OCI-LY7 (cell line): ENCODE measurements around the gene CCDC127. TPM values are rescaled to one million over a fixed set of nuclear protein-coding genes. Genes with fewer than 3 reads are reported as not detected.

ENCODE experiments used
- BruUV-seq: library from RNA; stranded (reverse); fragments of 400-500 nt; replicated peaks from 2 replicates; lab custom pipeline; 2021; lab: Mats Ljungman, UMichigan
- CTCF ChIA-PET: fragments of 300-600 bp; sonication (Branson Sonifier 250); formaldehyde crosslinking; loops from one replicate; lab custom pipeline; 2022; ENCODE audit warnings: antibody characterized with exemption; ENCODE audit not compliant: unreplicated experiment; lab: Charles Lee
- POLR2A ChIA-PET: fragments of 300-600 bp; sonication (Branson Sonifier 250); formaldehyde crosslinking; loops from one replicate; lab custom pipeline; 2022; ENCODE audit warnings: antibody characterized with exemption; lab: Charles Lee
- DNase-seq: peaks from one replicate; pipeline ENCODE4 v3.0.0-alpha.2; 2015; ENCODE audit warnings: low spot score
- H2AFZ ChIP-seq: fragments of 200-600 bp; sonication (generic), shearing (Covaris generic); 2 replicates; pipeline ENCODE4 v1.6.1; 2014; ENCODE audit warnings: mild to moderate bottlenecking, antibody characterized with exemption, low read length, moderate library complexity
- H3K27ac ChIP-seq: fragments of 200-600 bp; sonication (generic); 2 replicates; pipeline ENCODE4 v1.5.1; 2014; ENCODE audit warnings: mixed run types, low read depth, mild to moderate bottlenecking, moderate library complexity, low read length, inconsistent platforms; ENCODE audit not compliant: poor library complexity, severe bottlenecking
- H3K36me3 ChIP-seq: fragments of 200-600 bp; sonication (generic); 2 replicates; pipeline ENCODE4 v1.6.1; 2014; ENCODE audit warnings: mild to moderate bottlenecking, antibody characterized with exemption, low read length, moderate library complexity, mixed read lengths; ENCODE audit not compliant: insufficient read depth
- H3K4me1 ChIP-seq: fragments of 200-600 bp; sonication (generic); 2 replicates; pipeline ENCODE4 v1.5.1; 2014; ENCODE audit warnings: mild to moderate bottlenecking, low read length; ENCODE audit not compliant: insufficient read depth, poor library complexity, severe bottlenecking
- H3K4me2 ChIP-seq: fragments of 200-600 bp; sonication (generic); 2 replicates; pipeline ENCODE4 v1.6.1; 2014; ENCODE audit warnings: mild to moderate bottlenecking, low read length
- H3K4me3 ChIP-seq: fragments of 200-600 bp; sonication (generic); 2 replicates; pipeline ENCODE4 v1.5.1; 2014; ENCODE audit warnings: mild to moderate bottlenecking, low read depth, low read length; ENCODE audit not compliant: poor library complexity, severe bottlenecking
- H3K79me2 ChIP-seq: fragments of 200-600 bp; sonication (generic); 2 replicates; pipeline ENCODE4 v1.6.1; 2016; ENCODE audit warnings: low read depth, mild to moderate bottlenecking, low read length, moderate library complexity, mixed read lengths; ENCODE audit not compliant: insufficient read depth
- H3K9me2 ChIP-seq: fragments of 200-600 bp; sonication (generic); 2 replicates; pipeline ENCODE4 v1.6.1; 2016; ENCODE audit warnings: mild to moderate bottlenecking, low read length, mixed read lengths; ENCODE audit not compliant: insufficient read depth
- H3K9me3 ChIP-seq: fragments of 200-600 bp; sonication (generic); 2 replicates; pipeline ENCODE4 v1.6.1; 2014; ENCODE audit warnings: mild to moderate bottlenecking, mixed run types, low read length, mixed read lengths
- H4K20me1 ChIP-seq: fragments of 200-600 bp; sonication (generic); 2 replicates; pipeline ENCODE4 v1.6.1; 2014; ENCODE audit warnings: mild to moderate bottlenecking, antibody characterized with exemption, low read length, moderate library complexity, mixed read lengths; ENCODE audit not compliant: insufficient read depth
- CTCF ChIP-seq: fragments of 200-600 bp; sonication (generic); conservative IDR thresholded peaks from 2 replicates; pipeline ENCODE4 v1.5.1; 2014; ENCODE audit warnings: mild to moderate bottlenecking, antibody characterized with exemption, low read length, moderate library complexity, mixed read lengths
- EZH2phosphoT487 ChIP-seq: fragments of 200-600 bp; sonication (generic); IDR thresholded peaks from 2 replicates; pipeline ENCODE4 v1.6.1; 2018; ENCODE audit warnings: low read depth, borderline replicate concordance, mild to moderate bottlenecking, mixed run types, antibody characterized with exemption, low read length, moderate library complexity, mixed read lengths
- intact Hi-C: fragments of 100-400 bp; cut with micrococcal nuclease; formaldehyde crosslinking; loops from one replicate; pipeline ENCODE4 v1.10.0; 2022; ENCODE audit not compliant: unreplicated experiment
- total RNA-seq, 2 experiments: library from RNA; depleted of rRNA in 1 of 2; stranded (reverse); fragments of >200 nt in 1 of 2; shearing (Covaris generic) in 1 of 2; gene quantifications; 2 replicates each; pipeline ENCODE4 v1.2.3, GENCODE V29; 2014 to 2022

CCDC127 gene
- total RNA-seq, 2 experiments from 2014 or later = 10.8 to 12.4 TPM

- Histone ChIP-seq H4K20me1 (no peaks in the 10 kb centered on the region), H2AFZ (no peak overlapping the region), H3K4me3 (no peak overlapping the region), H3K36me3 (no peaks in the 10 kb centered on the region), H3K4me2 (no peak overlapping the region), H3K79me2 (no peaks in the 10 kb centered on the region), H3K4me1 (no peaks in the 10 kb centered on the region), H3K27ac (no peak overlapping the region), H3K9me3 (no peaks in the 10 kb centered on the region), H3K9me2 (no peaks in the 10 kb centered on the region)
- TF ChIP-seq EZH2phosphoT487 (no peak), CTCF (no peak)
- ChIA-PET CTCF (no interaction called here), POLR2A (no interaction called here)
- DNase-seq = no peak
- intact Hi-C loops = no loop called here
- BruUV-seq = no TSS peak
These were observed 59.0 kb downstream of the CCDC127 start for GRCh38 chr5:158807-159447.

GRCh38 chr5:157801-158200 lies 60.2 kb downstream of the CCDC127 start:
- no peaks in the 10 kb centered on the region for H3K9me3 ChIP-seq
- no peaks in the 10 kb centered on the region for H3K36me3 ChIP-seq
- H3K4me1 ChIP-seq = no peaks in the 10 kb centered on the region
- no peak overlapping the region for H3K27ac ChIP-seq
- H3K4me2 ChIP-seq = no peak overlapping the region
- no peak for DNase-seq
- BruUV-seq = no TSS peak
- no peak for TF ChIP-seq EZH2phosphoT487
- TF ChIP-seq CTCF = no peak
- no peak overlapping the region for H3K4me3 ChIP-seq
- H3K79me2 ChIP-seq = no peaks in the 10 kb centered on the region
- no peaks in the 10 kb centered on the region for H3K9me2 ChIP-seq
- ChIA-PET CTCF (no interaction called here), POLR2A (interaction anchor here (0.6 kb wide), 1 partner anchor 23 kb away, joined by 4 read pairs; no protein-coding TSS in a partner anchor)
- H4K20me1 ChIP-seq = no peaks in the 10 kb centered on the region
- intact Hi-C loops = no loop called here
- no peak overlapping the region for H2AFZ ChIP-seq

- H3K4me2 ChIP-seq = no peak overlapping the region
- H3K4me1 ChIP-seq = no peaks in the 10 kb centered on the region
- ChIA-PET CTCF (no interaction called here), POLR2A (interaction anchor here (0.6 kb wide), 1 partner anchor 22 kb away, joined by 4 read pairs; no protein-coding TSS in a partner anchor)
- DNase-seq = no peak
- no peak overlapping the region for H3K27ac ChIP-seq
- no peaks in the 10 kb centered on the region for H3K9me3 ChIP-seq
- H2AFZ ChIP-seq = no peak overlapping the region
- H3K4me3 ChIP-seq = no peak overlapping the region
- no peaks in the 10 kb centered on the region for H3K79me2 ChIP-seq
- BruUV-seq = no TSS peak
- no peaks in the 10 kb centered on the region for H4K20me1 ChIP-seq
- intact Hi-C loops = no loop called here
- no peaks in the 10 kb centered on the region for H3K9me2 ChIP-seq
- H3K36me3 ChIP-seq = no peaks in the 10 kb centered on the region
- TF ChIP-seq CTCF (no peak), EZH2phosphoT487 (no peak)
These were observed 60.7 kb downstream of the CCDC127 start for GRCh38 chr5:157126-157715.
